ENCODE measurements around the gene EHD4. TPM values are rescaled to one million over a fixed set of nuclear protein-coding genes. Genes with fewer than 3 reads are reported as not detected.

Gene EHD4
- polyA plus RNA-seq, 4 donors: 15.3 to 21.2 (median 17.4) TPM

- DNase-seq (ENCODE audit: low read depth in 4 of 4, low spot score in 3 of 4): no peak
Observed at GRCh38 chr15:41922353-41922752, 50.0 kb downstream of the EHD4 start.

DNA sequence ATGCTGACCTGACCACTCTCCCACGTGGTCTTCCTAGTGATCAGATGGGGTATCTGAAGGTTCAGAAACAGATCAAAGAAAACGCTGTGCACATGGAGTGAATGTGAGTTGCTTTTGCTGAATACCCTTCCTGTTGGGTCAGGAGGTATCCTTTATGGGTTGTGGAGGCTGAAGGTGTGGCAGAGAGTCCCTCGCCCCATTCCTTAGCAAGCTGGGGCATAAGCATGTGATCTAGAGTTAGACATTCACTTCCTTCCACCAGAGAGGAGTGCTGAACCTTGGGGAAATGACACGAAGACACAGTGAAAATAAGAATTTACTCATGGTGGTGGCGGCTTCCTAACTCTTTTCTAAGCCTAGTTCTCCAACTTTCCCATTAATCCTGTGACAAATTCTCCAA, 50.7 kb downstream of the EHD4 start:
- DNase-seq (ENCODE audit: low read depth in 4 of 4, low spot score in 3 of 4): no peak

- no peak for DNase-seq (ENCODE audit: low read depth in 4 of 4, low spot score in 3 of 4)
Observed at GRCh38 chr15:41921167-41921566, 51.2 kb downstream of the EHD4 start.

- DNase-seq (ENCODE audit: low read depth in 4 of 4, low spot score in 3 of 4): no peak
Observed at GRCh38 chr15:41919954-41920538, 52.3 kb downstream of the EHD4 start.

GRCh38 chr15:41919201-41919820, 53.0 kb downstream of the EHD4 start:
- no peak for DNase-seq (ENCODE audit: low read depth in 4 of 4, low spot score in 3 of 4)

- DNase-seq (ENCODE audit: low read depth in 4 of 4, low spot score in 3 of 4): no peak
Observed at GRCh38 chr15:41918506-41919126, 53.7 kb downstream of the EHD4 start.

- no peak for DNase-seq (ENCODE audit: low read depth in 4 of 4, low spot score in 3 of 4)
Observed at GRCh38 chr15:41917767-41918430, 54.5 kb downstream of the EHD4 start.

GRCh38 chr15:41915255-41915994, 56.9 kb downstream of the EHD4 start:
- no peak for DNase-seq (ENCODE audit: low read depth in 4 of 4, low spot score in 3 of 4)

DNA sequence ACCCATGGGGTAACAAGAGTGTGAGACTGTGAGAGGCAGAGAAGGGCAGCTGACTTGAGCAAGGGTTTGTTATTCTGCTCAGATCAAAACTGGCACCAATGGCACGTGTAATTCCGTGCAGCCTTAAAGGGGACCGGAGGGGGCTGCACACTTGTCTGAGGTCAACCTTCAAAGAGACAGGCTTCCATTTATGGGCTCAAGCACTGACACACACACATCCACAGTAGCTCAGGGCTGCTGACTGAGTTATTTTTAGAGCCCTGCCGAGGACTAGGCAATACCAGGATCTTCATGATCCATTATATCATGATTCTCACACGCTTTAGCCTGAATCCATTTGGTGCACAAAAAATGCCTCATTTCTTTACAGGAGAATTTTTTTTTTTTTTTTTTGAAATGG, 57.9 kb downstream of the EHD4 start:
- DNase-seq (ENCODE audit: low read depth in 4 of 4, low spot score in 3 of 4): no peak

- DNase-seq (ENCODE audit: low read depth in 4 of 4, low spot score in 3 of 4): no peak
Observed at GRCh38 chr15:41913256-41913655, 59.1 kb downstream of the EHD4 start.

- no peak for DNase-seq (ENCODE audit: low read depth in 4 of 4, low spot score in 3 of 4)
Observed at GRCh38 chr15:41911691-41912345, 60.5 kb downstream of the EHD4 start.

GRCh38 chr15:41908736-41909461, 63.5 kb downstream of the EHD4 start:
- DNase-seq (ENCODE audit: low read depth in 4 of 4, low spot score in 3 of 4): no peak

- DNase-seq (ENCODE audit: low read depth in 4 of 4, low spot score in 3 of 4): no peak
Observed at GRCh38 chr15:41907141-41907540, 65.2 kb downstream of the EHD4 start.

DNA sequence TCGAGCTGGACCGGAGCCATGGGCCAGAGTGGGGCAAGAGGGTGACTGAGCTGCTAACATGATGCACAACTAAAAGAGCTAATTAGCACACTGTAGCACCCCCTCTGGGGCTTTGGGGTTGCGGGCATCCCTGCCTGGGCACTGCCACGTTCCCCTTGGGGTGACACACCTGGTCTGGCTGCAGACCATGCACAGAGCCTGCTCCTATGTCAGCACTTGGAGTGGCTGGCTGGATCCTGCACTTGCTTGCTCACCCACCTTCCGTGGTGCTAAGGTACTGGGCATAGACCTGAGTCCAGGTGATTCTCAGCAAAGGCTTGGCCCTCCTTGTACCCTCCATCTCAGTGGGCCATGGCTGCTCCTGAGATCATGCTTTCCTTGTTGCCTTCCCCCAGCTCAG, 65.7 kb downstream of the EHD4 start:
- DNase-seq (ENCODE audit: low read depth in 4 of 4, low spot score in 3 of 4): no peak

DNA sequence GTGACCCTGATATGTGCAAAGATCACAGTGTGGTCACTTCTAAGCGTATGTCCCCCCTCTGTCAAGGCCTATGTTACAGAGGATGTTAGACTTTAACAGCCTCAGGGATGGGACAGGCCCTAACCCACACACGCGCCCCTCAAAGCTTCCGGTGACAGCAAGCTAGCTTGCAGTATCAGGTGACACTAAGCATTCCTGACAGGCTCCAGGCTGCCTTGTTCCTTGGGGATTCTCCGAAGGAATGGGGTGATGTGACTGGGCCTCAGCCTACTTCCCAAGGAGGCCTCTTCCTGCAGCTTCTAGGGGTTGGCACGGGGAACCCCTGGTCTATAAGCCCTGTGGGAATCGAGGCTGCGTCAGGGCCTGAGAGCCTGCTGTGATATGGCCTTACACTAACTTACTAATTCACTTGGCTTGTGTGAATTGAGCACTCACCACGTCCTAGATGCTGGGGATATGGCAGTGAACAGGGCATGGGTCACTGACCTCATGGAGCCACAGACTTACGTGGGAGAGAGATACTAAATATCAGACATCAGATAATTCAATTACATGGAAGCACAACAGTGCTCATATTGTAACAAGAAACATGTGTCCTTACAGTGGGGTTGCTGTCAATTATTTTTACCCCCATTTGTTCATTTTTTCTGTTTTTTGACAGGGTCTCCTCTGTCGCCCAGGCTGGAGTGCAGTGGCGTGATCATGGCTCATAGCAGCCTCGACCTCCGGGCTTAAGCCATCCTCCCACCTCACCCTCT, 67.1 kb downstream of the EHD4 start:
- DNase-seq (ENCODE audit: low read depth in 4 of 4, low spot score in 3 of 4): no peak

- peak; percentile 63 to 72 (median 64) for DNase-seq (ENCODE audit: low read depth in 4 of 4, low spot score in 3 of 4)
Observed at GRCh38 chr15:41904541-41905005, 67.8 kb downstream of the EHD4 start.

- DNase-seq (ENCODE audit: low read depth in 4 of 4, low spot score in 3 of 4): no peak
Observed at GRCh38 chr15:41903782-41904181, 68.6 kb downstream of the EHD4 start.

DNA sequence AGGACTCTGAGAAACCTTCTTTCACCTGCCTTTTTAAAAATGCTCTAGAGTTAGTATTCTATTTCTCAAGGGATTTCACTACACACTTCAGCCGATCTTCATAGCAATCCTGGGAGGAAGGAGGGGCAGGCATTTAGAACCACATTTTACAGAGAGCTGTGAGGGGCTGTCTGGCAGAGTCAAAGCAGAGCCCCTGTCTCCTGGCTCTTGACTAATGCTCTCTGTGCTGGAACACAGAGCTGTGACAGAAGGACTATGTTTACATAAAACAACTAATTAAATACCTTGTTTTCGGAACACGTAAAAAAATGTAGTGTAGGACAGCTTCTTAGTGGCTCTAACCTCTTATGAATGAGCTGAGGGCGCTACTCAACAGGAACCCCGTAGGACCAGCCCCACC, 70.9 kb downstream of the EHD4 start:
- DNase-seq (ENCODE audit: low read depth in 4 of 4, low spot score in 3 of 4): no peak
